A549 (cell line): ENCODE data around the gene GOLGA2. TPM values are rescaled to one million over a fixed set of nuclear protein-coding genes. Genes with fewer than 3 reads are reported as not detected.

Experiments used
- ATAC-seq, 2 experiments: fragments of 200-7000 bp in 1 of 2; fragments of >200 bp in 1 of 2; cut with Nextera tagmentation in 1 of 2; cut with Tn5 transposase in 1 of 2; 3 replicates each; pipeline versions ENCODE4 v1.8.0 to v1.9.1; 2018 to 2020; ENCODE audit warnings: mild to moderate bottlenecking in 1 of 2, moderate library complexity in 1 of 2
- CTCF ChIA-PET: fragments of 300-600 bp; sonication (Branson Sonifier 250); formaldehyde crosslinking; extraction: SDS; loops from one replicate; lab custom pipeline; 2021; ENCODE audit warnings: antibody characterized with exemption, inconsistent platforms; lab: Yijun Ruan, JAX
- POLR2A ChIA-PET: fragments of 350-600 bp; formaldehyde crosslinking; extraction: SDS; loops from one replicate; lab custom pipeline; 2021; ENCODE audit warnings: antibody characterized with exemption, inconsistent platforms; lab: Yijun Ruan, JAX
- DNase-seq, 2 experiments: peaks; one replicate each; pipeline versions ENCODE4 v3.0.0 to v3.0.0-alpha.2; 2011 to 2016; ENCODE audit warnings: low read depth in 1 of 2, low spot score in 1 of 2
- FAIRE-seq: peaks from 2 replicates; lab custom pipeline; 2011; peaks lifted over from hg19 to GRCh38; lab: Jason Lieb, UNC
- H3K27ac ChIP-seq, 2 experiments: fragments of >200 bp; sonication (Bioruptor Twin); formaldehyde crosslinking; 3 replicates each; pipeline ENCODE4 v1.5.1; 2016 to 2017
- H3K4me1 ChIP-seq: fragments of >200 bp; sonication (Bioruptor Twin); formaldehyde crosslinking; 3 replicates; pipeline ENCODE4 v1.6.1; 2016
- H3K4me2 ChIP-seq: fragments of >200 bp; sonication (Bioruptor Twin); formaldehyde crosslinking; 3 replicates; pipeline ENCODE4 v1.6.1; 2016
- H3K4me3 ChIP-seq: fragments of >200 bp; sonication (Bioruptor Twin); formaldehyde crosslinking; 3 replicates; pipeline ENCODE4 v1.5.1; 2016
- H3K9me3 ChIP-seq: fragments of >200 bp; sonication (Bioruptor Twin); formaldehyde crosslinking; 3 replicates; pipeline ENCODE4 v1.6.1; 2016
- CBX8 ChIP-seq: fragments of 200-600 bp; sonication (generic); IDR thresholded peaks from 2 replicates; pipeline ENCODE4 v1.6.1; 2016
- CEBPB ChIP-seq, 2 experiments: fragments of >200 bp in 1 of 2; sonication (Bioruptor Twin) in 1 of 2; formaldehyde crosslinking in 1 of 2; IDR thresholded peaks; 2 replicates each; pipeline ENCODE4 v1.6.1; 2012 to 2016
- CHD2 ChIP-seq: fragments of 150-350 bp; IDR thresholded peaks from 2 replicates; pipeline ENCODE4 v1.6.1; 2014; ENCODE audit warnings: low read length; ENCODE audit not compliant: partially characterized antibody
- EHF ChIP-seq: fragments of 250-450 bp; sonication (Bioruptor Pico); IDR thresholded peaks from 2 replicates; pipeline ENCODE4 v1.5.0; 2020; ENCODE audit warnings: mild to moderate bottlenecking
- EHMT2 ChIP-seq: fragments of 200-600 bp; sonication (generic); IDR thresholded peaks from 2 replicates; pipeline ENCODE4 v1.6.1; 2016; ENCODE audit warnings: antibody characterized with exemption, low read depth, mild to moderate bottlenecking, moderate library complexity
- EP300 ChIP-seq, 2 experiments: fragments of >200 bp; sonication (Bioruptor Twin); formaldehyde crosslinking; IDR thresholded peaks; 2 replicates in 1 of 2; 3 replicates in 1 of 2; pipeline ENCODE4 v1.6.1; 2016 to 2017
- ESRRA ChIP-seq: fragments of 150-350 bp; IDR thresholded peaks from 2 replicates; pipeline ENCODE4 v1.6.1; 2014; ENCODE audit warnings: mild to moderate bottlenecking, low read length, borderline replicate concordance
- FOSB ChIP-seq: fragments of 250-450 bp; sonication (Bioruptor Pico); IDR thresholded peaks from 2 replicates; pipeline ENCODE4 v1.5.0; 2020; ENCODE audit warnings: mild to moderate bottlenecking, moderate library complexity
- FOSL2 ChIP-seq, 2 experiments: fragments of 450-650 bp in 1 of 2; fragments of >200 bp in 1 of 2; sonication (Bioruptor Twin) in 1 of 2; formaldehyde crosslinking; IDR thresholded peaks; 2 replicates each; pipeline versions ENCODE4 v1.5.0 to v1.6.1; 2016 to 2020; ENCODE audit warnings: mild to moderate bottlenecking in 1 of 2, moderate library complexity in 1 of 2
- GATA3 ChIP-seq: IDR thresholded peaks from 2 replicates; pipeline ENCODE4 v1.6.1; 2012; ENCODE audit warnings: borderline replicate concordance
- HDAC2 ChIP-seq: fragments of 200-600 bp; sonication (generic); IDR thresholded peaks from 2 replicates; pipeline ENCODE4 v1.6.1; 2016
- HEYL ChIP-seq: fragments of 250-450 bp; sonication (Bioruptor Pico); IDR thresholded peaks from 2 replicates; pipeline ENCODE4 v1.8.0; 2021; ENCODE audit warnings: mild to moderate bottlenecking, moderate library complexity
- KDM1A ChIP-seq: fragments of 200-600 bp; sonication (generic); IDR thresholded peaks from 2 replicates; pipeline ENCODE4 v1.6.1; 2016; ENCODE audit warnings: low read depth, mild to moderate bottlenecking
- KDM5A ChIP-seq: fragments of 200-600 bp; sonication (generic); IDR thresholded peaks from 2 replicates; pipeline ENCODE4 v1.6.1; 2016; ENCODE audit warnings: antibody characterized with exemption, mild to moderate bottlenecking
- MYC ChIP-seq: IDR thresholded peaks from 2 replicates; pipeline ENCODE4 v1.6.1; 2012; ENCODE audit warnings: mild to moderate bottlenecking, inconsistent platforms, low read length, improper control_type of control experiment, borderline replicate concordance
- NFE2L2 ChIP-seq: fragments of 150-350 bp; conservative IDR thresholded peaks from 2 replicates; pipeline ENCODE4 v1.6.1; 2014; ENCODE audit warnings: low read length
- PHF8 ChIP-seq: fragments of 200-600 bp; sonication (generic); IDR thresholded peaks from 2 replicates; pipeline ENCODE4 v1.6.1; 2016; ENCODE audit warnings: low read depth, mild to moderate bottlenecking, antibody characterized with exemption, moderate library complexity, borderline replicate concordance
- POLR2A ChIP-seq: IDR thresholded peaks from 2 replicates; pipeline ENCODE4 v1.6.1; 2012; ENCODE audit warnings: mild to moderate bottlenecking, low read length
- POLR2AphosphoS2 ChIP-seq: conservative IDR thresholded peaks from 2 replicates; pipeline ENCODE4 v1.6.1; 2012; ENCODE audit warnings: low read length, improper control_type of control experiment, inconsistent platforms
- RAD21 ChIP-seq, 2 experiments: fragments of >200 bp in 1 of 2; sonication (Bioruptor Twin) in 1 of 2; formaldehyde crosslinking in 1 of 2; IDR thresholded peaks in 1 of 2; conservative IDR thresholded peaks in 1 of 2; 2 replicates in 1 of 2; 3 replicates in 1 of 2; pipeline ENCODE4 v1.6.1; 2012 to 2018; ENCODE audit warnings: inconsistent platforms in 1 of 2
- RARB ChIP-seq: fragments of 250-450 bp; sonication (Bioruptor Pico); IDR thresholded peaks from 2 replicates; pipeline ENCODE4 v1.8.0; 2021; ENCODE audit warnings: mild to moderate bottlenecking, moderate library complexity
- RNF2 ChIP-seq: fragments of 200-600 bp; sonication (generic); IDR thresholded peaks from 2 replicates; pipeline ENCODE4 v1.6.1; 2016; ENCODE audit warnings: low read depth, mild to moderate bottlenecking, antibody characterized with exemption, moderate library complexity, borderline replicate concordance
- SMC3 ChIP-seq: fragments of >200 bp; sonication (Bioruptor Twin); formaldehyde crosslinking; IDR thresholded peaks from 3 replicates; pipeline ENCODE4 v1.6.1; 2018; ENCODE audit warnings: inconsistent platforms
- TFCP2L1 ChIP-seq: fragments of 250-450 bp; sonication (Bioruptor Pico); IDR thresholded peaks from 2 replicates; pipeline ENCODE4 v1.5.0; 2021; ENCODE audit warnings: mild to moderate bottlenecking
- TP53 ChIP-seq: fragments of 250-450 bp; sonication (Bioruptor Pico); IDR thresholded peaks from 2 replicates; pipeline ENCODE4 v1.5.0; 2021; ENCODE audit warnings: mild to moderate bottlenecking, moderate library complexity
- ZC3H11A ChIP-seq: fragments of 450-650 bp; IDR thresholded peaks from 2 replicates; pipeline ENCODE4 v1.6.1; 2014; ENCODE audit warnings: antibody characterized with exemption, mild to moderate bottlenecking
- WGBS: methylation state at CpG from one replicate; pipeline ENCODE4 v1.1.6; 2017; ENCODE audit errors: missing lambda C conversion rate; 5-methylcytosine and 5-hydroxymethylcytosine counted together
- polyA plus RNA-seq, 4 experiments: library from polyadenylated mRNA; depleted of rRNA in 3 of 4; stranded (reverse); fragments of >200 nt; fragmentation: RNase III in 1 of 4; extraction: RNeasy Plus Mini Kit Qiagen cat#74134 plus additional on column Dnase treatment in 1 of 4; gene quantifications; 2 replicates in 3 of 4; 3 replicates in 1 of 4; pipeline ENCODE4 v1.2.3, GENCODE V29; 2011 to 2017
- TF ChIP-seq, protein P1 (sequence below): fragments of 150-350 bp; IDR thresholded peaks from 2 replicates; pipeline ENCODE4 v1.6.1; 2014; ENCODE audit warnings: low read depth, mild to moderate bottlenecking, low read length
- TF ChIP-seq, protein P2 (sequence below): IDR thresholded peaks from 2 replicates; pipeline ENCODE4 v1.6.1; 2012
- TF ChIP-seq, protein P3 (sequence below): fragments of >200 bp; sonication (Bioruptor Twin); formaldehyde crosslinking; IDR thresholded peaks from 3 replicates; pipeline ENCODE4 v1.6.1; 2016
- TF ChIP-seq, protein P4 (sequence below): fragments of 250-450 bp; sonication (Bioruptor Pico); IDR thresholded peaks from 2 replicates; pipeline ENCODE4 v1.5.0; 2021; ENCODE audit warnings: mild to moderate bottlenecking, moderate library complexity, borderline replicate concordance
- TF ChIP-seq, protein P5 (sequence below): IDR thresholded peaks from 2 replicates; pipeline ENCODE4 v1.6.1; 2012; ENCODE audit warnings: low read depth, borderline replicate concordance
- TF ChIP-seq, protein P6 (sequence below): fragments of >200 bp; sonication (Bioruptor Twin); formaldehyde crosslinking; IDR thresholded peaks from 3 replicates; pipeline ENCODE4 v1.5.1; 2016
- TF ChIP-seq, protein P7 (sequence below): IDR thresholded peaks from 2 replicates; pipeline ENCODE4 v1.6.1; 2012

The GOLGA2 gene
- polyA plus RNA-seq, 2 of the 4 experiments (the other 2 are of a cell fraction), result 55.3 to 60.1 TPM

DNA sequence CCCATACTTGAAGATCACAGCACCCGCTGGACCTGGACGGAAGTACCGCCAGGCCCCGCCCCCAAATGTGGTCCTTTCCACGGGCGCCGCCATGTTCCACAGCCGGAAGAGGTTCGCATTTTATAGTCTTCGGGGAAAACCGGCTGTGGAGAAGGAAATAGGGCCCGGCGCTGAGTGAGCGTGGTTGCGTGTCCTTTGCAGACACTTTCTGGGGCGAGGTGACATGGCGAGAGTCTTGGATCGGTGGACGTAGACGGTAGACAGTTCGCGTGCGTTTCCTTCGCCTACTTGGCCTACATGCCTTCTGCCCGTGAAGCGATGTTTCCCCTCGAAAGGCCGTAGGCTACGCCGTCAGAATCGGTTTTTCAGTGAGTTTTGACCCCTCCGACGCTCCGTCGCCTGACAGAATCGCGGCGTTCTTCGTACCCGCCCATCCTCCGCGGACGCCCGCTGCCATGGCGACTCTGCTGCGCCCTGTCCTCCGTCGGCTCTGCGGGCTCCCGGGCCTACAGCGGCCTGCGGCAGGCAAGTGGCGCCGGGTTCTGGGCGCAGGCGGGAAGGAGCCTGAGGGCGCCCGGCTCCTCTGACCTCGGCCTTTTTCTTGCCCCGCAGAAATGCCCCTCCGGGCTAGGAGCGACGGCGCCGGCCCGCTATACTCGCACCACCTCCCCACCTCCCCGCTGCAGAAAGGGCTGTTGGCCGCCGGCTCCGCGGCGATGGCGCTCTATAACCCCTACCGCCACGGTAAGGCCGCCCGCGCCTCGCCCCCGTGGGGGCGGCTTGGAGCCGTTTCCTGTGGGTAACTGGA lies 46.8 kb upstream of the GOLGA2 start, which contains the start of the genes COQ4 and TRUB2:
TSS of gene COQ4 (plus strand) at position 436 of the 808 bp plus-strand sequence. CDS start at position 456, 20 bp downstream.
TSS of gene TRUB2 (minus strand) at position 44 of the 808 bp plus-strand sequence. CDS start at position 5, 39 bp downstream.
- peak within 1 kb of the TSS; percentile 97 to 99 for H3K27ac ChIP-seq
- POLR2A ChIA-PET, result no interaction called here
- ATAC-seq (peak; percentile 96 to 99), FAIRE-seq (no peak), DNase-seq (peak; percentile 96 to 97)
- peak within 1 kb of the TSS; percentile 74 for H3K4me3 ChIP-seq
- under 1% methylated on average over 59 of the region's 83 CpGs for WGBS
- H3K4me2 ChIP-seq, result peak within 1 kb of the TSS; percentile 95
- H3K4me1 ChIP-seq, result peaks cover 20% of the 10 kb centered on the region
- H3K9me3 ChIP-seq, result no peaks in the 10 kb centered on the region
- CTCF ChIA-PET, result interaction anchor here (1.8 to 3.6 kb wide), 4 partner anchors 10 to 27 kb away, joined by 4 to 19 read pairs (median 9); no protein-coding TSS in a partner anchor
- no peak for TF ChIP-seq PHF8
- TF ChIP-seq, protein P1, sequence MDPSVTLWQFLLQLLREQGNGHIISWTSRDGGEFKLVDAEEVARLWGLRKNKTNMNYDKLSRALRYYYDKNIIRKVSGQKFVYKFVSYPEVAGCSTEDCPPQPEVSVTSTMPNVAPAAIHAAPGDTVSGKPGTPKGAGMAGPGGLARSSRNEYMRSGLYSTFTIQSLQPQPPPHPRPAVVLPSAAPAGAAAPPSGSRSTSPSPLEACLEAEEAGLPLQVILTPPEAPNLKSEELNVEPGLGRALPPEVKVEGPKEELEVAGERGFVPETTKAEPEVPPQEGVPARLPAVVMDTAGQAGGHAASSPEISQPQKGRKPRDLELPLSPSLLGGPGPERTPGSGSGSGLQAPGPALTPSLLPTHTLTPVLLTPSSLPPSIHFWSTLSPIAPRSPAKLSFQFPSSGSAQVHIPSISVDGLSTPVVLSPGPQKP, result no peak
- TF ChIP-seq, protein P2, sequence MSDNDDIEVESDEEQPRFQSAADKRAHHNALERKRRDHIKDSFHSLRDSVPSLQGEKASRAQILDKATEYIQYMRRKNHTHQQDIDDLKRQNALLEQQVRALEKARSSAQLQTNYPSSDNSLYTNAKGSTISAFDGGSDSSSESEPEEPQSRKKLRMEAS, result peak; percentile 98
- no peak for TF ChIP-seq FOSB (CRISPR knock-in tag)
- TF ChIP-seq RNF2, result no peak
- TF ChIP-seq RAD21 (conservative IDR thresholded peaks at IDR 0.05 in 1 of 2, IDR thresholded peaks at IDR 0.05 in 1 of 2), result peak in 1 of 2 experiments; percentile 6; a peak in 2 of 5 replicates
- TF ChIP-seq KDM1A, result no peak
- no peak for TF ChIP-seq EHF (CRISPR knock-in tag)
- no peak for TF ChIP-seq POLR2AphosphoS2
- peak; percentile 61 for TF ChIP-seq POLR2A
- no peak for TF ChIP-seq FOSL2 (IDR thresholded peaks at IDR 0.05)
- peak; percentile 54; the same call in 1 of the 2 replicates for TF ChIP-seq FOSL2 (CRISPR knock-in tag; IDR thresholded peaks at IDR 0.05)
- TF ChIP-seq GATA3, result no peak
- TF ChIP-seq, protein P3, sequence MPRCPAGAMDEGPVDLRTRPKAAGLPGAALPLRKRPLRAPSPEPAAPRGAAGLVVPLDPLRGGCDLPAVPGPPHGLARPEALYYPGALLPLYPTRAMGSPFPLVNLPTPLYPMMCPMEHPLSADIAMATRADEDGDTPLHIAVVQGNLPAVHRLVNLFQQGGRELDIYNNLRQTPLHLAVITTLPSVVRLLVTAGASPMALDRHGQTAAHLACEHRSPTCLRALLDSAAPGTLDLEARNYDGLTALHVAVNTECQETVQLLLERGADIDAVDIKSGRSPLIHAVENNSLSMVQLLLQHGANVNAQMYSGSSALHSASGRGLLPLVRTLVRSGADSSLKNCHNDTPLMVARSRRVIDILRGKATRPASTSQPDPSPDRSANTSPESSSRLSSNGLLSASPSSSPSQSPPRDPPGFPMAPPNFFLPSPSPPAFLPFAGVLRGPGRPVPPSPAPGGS, result 0 out of 3 replicates have a peak, but pooled peaks have one; percentile 9
- TF ChIP-seq, protein P4, sequence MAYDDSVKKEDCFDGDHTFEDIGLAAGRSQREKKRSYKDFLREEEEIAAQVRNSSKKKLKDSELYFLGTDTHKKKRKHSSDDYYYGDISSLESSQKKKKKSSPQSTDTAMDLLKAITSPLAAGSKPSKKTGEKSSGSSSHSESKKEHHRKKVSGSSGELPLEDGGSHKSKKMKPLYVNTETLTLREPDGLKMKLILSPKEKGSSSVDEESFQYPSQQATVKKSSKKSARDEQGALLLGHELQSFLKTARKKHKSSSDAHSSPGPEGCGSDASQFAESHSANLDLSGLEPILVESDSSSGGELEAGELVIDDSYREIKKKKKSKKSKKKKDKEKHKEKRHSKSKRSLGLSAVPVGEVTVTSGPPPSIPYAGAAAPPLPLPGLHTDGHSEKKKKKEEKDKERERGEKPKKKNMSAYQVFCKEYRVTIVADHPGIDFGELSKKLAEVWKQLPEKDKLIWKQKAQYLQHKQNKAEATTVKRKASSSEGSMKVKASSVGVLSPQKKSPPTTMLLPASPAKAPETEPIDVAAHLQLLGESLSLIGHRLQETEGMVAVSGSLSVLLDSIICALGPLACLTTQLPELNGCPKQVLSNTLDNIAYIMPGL, result peak; percentile 60; the same call in 1 of the 2 replicates
- no peak for TF ChIP-seq EP300 (IDR thresholded peaks at IDR 0.05)
- TF ChIP-seq, protein P5, sequence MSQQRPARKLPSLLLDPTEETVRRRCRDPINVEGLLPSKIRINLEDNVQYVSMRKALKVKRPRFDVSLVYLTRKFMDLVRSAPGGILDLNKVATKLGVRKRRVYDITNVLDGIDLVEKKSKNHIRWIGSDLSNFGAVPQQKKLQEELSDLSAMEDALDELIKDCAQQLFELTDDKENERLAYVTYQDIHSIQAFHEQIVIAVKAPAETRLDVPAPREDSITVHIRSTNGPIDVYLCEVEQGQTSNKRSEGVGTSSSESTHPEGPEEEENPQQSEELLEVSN, result no peak; the same call in 1 of the 2 replicates
- no peak for TF ChIP-seq TFCP2L1 (CRISPR knock-in tag)
- TF ChIP-seq, protein P6, sequence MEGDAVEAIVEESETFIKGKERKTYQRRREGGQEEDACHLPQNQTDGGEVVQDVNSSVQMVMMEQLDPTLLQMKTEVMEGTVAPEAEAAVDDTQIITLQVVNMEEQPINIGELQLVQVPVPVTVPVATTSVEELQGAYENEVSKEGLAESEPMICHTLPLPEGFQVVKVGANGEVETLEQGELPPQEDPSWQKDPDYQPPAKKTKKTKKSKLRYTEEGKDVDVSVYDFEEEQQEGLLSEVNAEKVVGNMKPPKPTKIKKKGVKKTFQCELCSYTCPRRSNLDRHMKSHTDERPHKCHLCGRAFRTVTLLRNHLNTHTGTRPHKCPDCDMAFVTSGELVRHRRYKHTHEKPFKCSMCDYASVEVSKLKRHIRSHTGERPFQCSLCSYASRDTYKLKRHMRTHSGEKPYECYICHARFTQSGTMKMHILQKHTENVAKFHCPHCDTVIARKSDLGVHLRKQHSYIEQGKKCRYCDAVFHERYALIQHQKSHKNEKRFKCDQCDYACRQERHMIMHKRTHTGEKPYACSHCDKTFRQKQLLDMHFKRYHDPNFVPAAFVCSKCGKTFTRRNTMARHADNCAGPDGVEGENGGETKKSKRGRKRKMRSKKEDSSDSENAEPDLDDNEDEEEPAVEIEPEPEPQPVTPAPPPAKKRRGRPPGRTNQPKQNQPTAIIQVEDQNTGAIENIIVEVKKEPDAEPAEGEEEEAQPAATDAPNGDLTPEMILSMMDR, result no peak
- TF ChIP-seq MYC, result peak; percentile 99
- TF ChIP-seq CBX8, result no peak
- TF ChIP-seq, protein P7, sequence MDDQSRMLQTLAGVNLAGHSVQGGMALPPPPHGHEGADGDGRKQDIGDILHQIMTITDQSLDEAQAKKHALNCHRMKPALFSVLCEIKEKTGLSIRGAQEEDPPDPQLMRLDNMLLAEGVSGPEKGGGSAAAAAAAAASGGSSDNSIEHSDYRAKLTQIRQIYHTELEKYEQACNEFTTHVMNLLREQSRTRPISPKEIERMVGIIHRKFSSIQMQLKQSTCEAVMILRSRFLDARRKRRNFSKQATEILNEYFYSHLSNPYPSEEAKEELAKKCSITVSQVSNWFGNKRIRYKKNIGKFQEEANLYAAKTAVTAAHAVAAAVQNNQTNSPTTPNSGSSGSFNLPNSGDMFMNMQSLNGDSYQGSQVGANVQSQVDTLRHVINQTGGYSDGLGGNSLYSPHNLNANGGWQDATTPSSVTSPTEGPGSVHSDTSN, result peak; percentile 62; the same call in 1 of the 2 replicates
- TF ChIP-seq HDAC2, result no peak
- TF ChIP-seq NFE2L2, result no peak
- TF ChIP-seq ESRRA, result no peak
- TF ChIP-seq SMC3, result no peak
- no peak for TF ChIP-seq KDM5A
- no peak for TF ChIP-seq CHD2
- 0 out of 2 replicates have a peak, but pooled peaks have one; percentile 10 for TF ChIP-seq TP53 (CRISPR knock-in tag)
- peak in 1 of 2 experiments; percentile 48; a peak in 2 of 4 replicates for TF ChIP-seq CEBPB (IDR thresholded peaks at IDR 0.05)
- no peak for TF ChIP-seq HEYL (CRISPR knock-in tag)
- no peak for TF ChIP-seq RARB (CRISPR knock-in tag)
- TF ChIP-seq ZC3H11A, result peak; percentile 4; the same call in 1 of the 2 replicates
- TF ChIP-seq EHMT2, result no peak
